HepG2 (cell line): ENCODE data around the gene RDH14. TPM values are rescaled to one million over a fixed set of nuclear protein-coding genes. Genes with fewer than 3 reads are reported as not detected.
A peak's percentile ranks its signal among the peaks of the same experiment; 100 is the strongest.

Experiments used
- ATF3 ChIP-seq: sonication (generic); formaldehyde crosslinking; IDR thresholded peaks from 2 replicates; pipeline ENCODE4 v1.4.0; 2020; ENCODE audit warnings: missing genetic modification reagents
- BCL3 ChIP-seq: sonication (generic); formaldehyde crosslinking; IDR thresholded peaks from 2 replicates; pipeline ENCODE4 v1.5.1; 2020; ENCODE audit warnings: mild to moderate bottlenecking, missing genetic modification reagents, moderate library complexity
- CENPX ChIP-seq: sonication (generic); formaldehyde crosslinking; IDR thresholded peaks from 2 replicates; pipeline ENCODE4 v1.9.0; 2021; ENCODE audit warnings: mild to moderate bottlenecking, missing genetic modification reagents, moderate library complexity
- DNMT1 ChIP-seq: sonication (generic); formaldehyde crosslinking; IDR thresholded peaks from 2 replicates; pipeline ENCODE4 v1.5.1; 2020; ENCODE audit warnings: mild to moderate bottlenecking, missing genetic modification reagents
- FOXO4 ChIP-seq: sonication (generic); formaldehyde crosslinking; conservative IDR thresholded peaks from 2 replicates; pipeline ENCODE4 v1.8.1; 2023; ENCODE audit warnings: missing genetic modification reagents
- HNRNPH1 ChIP-seq: fragments of 200-400 bp; formaldehyde crosslinking; optimal IDR thresholded peaks from 2 replicates; pipeline ENCODE3; 2017; ENCODE audit warnings: mild to moderate bottlenecking, low read depth, low read length
- JARID2 ChIP-seq: sonication (generic); formaldehyde crosslinking; IDR thresholded peaks from 2 replicates; pipeline ENCODE4 v1.8.1; 2023; ENCODE audit warnings: missing genetic modification reagents, inconsistent platforms; ENCODE audit not compliant: insufficient replicate concordance
- MZF1 ChIP-seq: sonication (generic); formaldehyde crosslinking; IDR thresholded peaks from 2 replicates; pipeline ENCODE4 v1.8.1; 2023; ENCODE audit warnings: mild to moderate bottlenecking, missing genetic modification reagents, borderline replicate concordance
- NFE2 ChIP-seq: sonication (generic); formaldehyde crosslinking; IDR thresholded peaks from 2 replicates; pipeline ENCODE4 v1.4.0; 2020; ENCODE audit warnings: missing genetic modification reagents
- PHF20 ChIP-seq: sonication (generic); formaldehyde crosslinking; IDR thresholded peaks from 2 replicates; pipeline ENCODE4 v1.5.0; 2020; ENCODE audit warnings: mild to moderate bottlenecking, missing genetic modification reagents
- RARG ChIP-seq: sonication (generic); formaldehyde crosslinking; IDR thresholded peaks from 2 replicates; pipeline ENCODE4 v1.4.0; 2020; ENCODE audit warnings: low read depth, mild to moderate bottlenecking, missing genetic modification reagents
- RORA ChIP-seq: sonication (generic); formaldehyde crosslinking; IDR thresholded peaks from 2 replicates; pipeline ENCODE4 v1.5.0; 2020; ENCODE audit warnings: mild to moderate bottlenecking, missing genetic modification reagents, moderate library complexity
- SRY ChIP-seq: sonication (generic); formaldehyde crosslinking; IDR thresholded peaks from 2 replicates; pipeline ENCODE4 v1.8.0; 2022; ENCODE audit warnings: mild to moderate bottlenecking, missing genetic modification reagents
- TGIF2 ChIP-seq: IDR thresholded peaks from 2 replicates; pipeline ENCODE4 v1.6.1; 2016; ENCODE audit warnings: control low read depth, missing compliant biosample characterization
- TRAFD1 ChIP-seq: sonication (generic); formaldehyde crosslinking; IDR thresholded peaks from 2 replicates; pipeline ENCODE4 v1.5.1; 2020; ENCODE audit warnings: missing genetic modification reagents, mild to moderate bottlenecking, borderline replicate concordance
- ZC3H13 ChIP-seq: sonication (generic); formaldehyde crosslinking; IDR thresholded peaks from 2 replicates; pipeline ENCODE4 v1.8.1; 2023; ENCODE audit warnings: mild to moderate bottlenecking, missing genetic modification reagents, moderate library complexity
- ZFAT ChIP-seq: sonication (generic); formaldehyde crosslinking; conservative IDR thresholded peaks from 2 replicates; pipeline ENCODE4 v1.8.1; 2023; ENCODE audit warnings: missing genetic modification reagents, inconsistent platforms
- ZNF557 ChIP-seq: sonication (generic); formaldehyde crosslinking; IDR thresholded peaks from 2 replicates; pipeline ENCODE4 v1.4.0; 2020; ENCODE audit warnings: missing genetic modification reagents
- polyA plus RNA-seq, 8 experiments: library from polyadenylated mRNA; depleted of rRNA in 3 of 8; stranded (reverse) in 7 of 8; unstranded in 1 of 8; fragments of >200 nt; fragmentation: Illumina TruSeq in 4 of 8; extraction: Trizol in 4 of 8; gene quantifications; 2 replicates each; pipeline versions ENCODE4 v1.2.1 to v1.2.3, GENCODE V29; 2011 to 2016; ENCODE audit warnings: low read depth in 4 of 8, missing spikeins in 1 of 8, mixed read lengths in 1 of 8; ENCODE audit not compliant: insufficient read depth in 1 of 8
- total RNA-seq, 5 experiments: library from RNA; depleted of rRNA; stranded (reverse); fragments of >200 nt; fragmentation: Illumina TruSeq; extraction: Trizol; gene quantifications; 2 replicates each; pipeline ENCODE4 v1.2.3, GENCODE V29; 2016; ENCODE audit warnings: low read depth in 1 of 5
- TF ChIP-seq, protein P1 (sequence below): sonication (generic); formaldehyde crosslinking; IDR thresholded peaks from 2 replicates; pipeline ENCODE4 v1.4.0; 2020; ENCODE audit warnings: missing genetic modification reagents
- TF ChIP-seq, protein P2 (sequence below): sonication (generic); formaldehyde crosslinking; IDR thresholded peaks from 2 replicates; pipeline ENCODE4 v1.4.0; 2020; ENCODE audit warnings: missing genetic modification reagents, borderline replicate concordance

RDH14 gene
- total and polyA plus RNA-seq, 2 of the 13 experiments (the other 11 are each of a cell fraction or from before 2014, with no cell fraction given): 27.4 to 39.9 TPM

DNA sequence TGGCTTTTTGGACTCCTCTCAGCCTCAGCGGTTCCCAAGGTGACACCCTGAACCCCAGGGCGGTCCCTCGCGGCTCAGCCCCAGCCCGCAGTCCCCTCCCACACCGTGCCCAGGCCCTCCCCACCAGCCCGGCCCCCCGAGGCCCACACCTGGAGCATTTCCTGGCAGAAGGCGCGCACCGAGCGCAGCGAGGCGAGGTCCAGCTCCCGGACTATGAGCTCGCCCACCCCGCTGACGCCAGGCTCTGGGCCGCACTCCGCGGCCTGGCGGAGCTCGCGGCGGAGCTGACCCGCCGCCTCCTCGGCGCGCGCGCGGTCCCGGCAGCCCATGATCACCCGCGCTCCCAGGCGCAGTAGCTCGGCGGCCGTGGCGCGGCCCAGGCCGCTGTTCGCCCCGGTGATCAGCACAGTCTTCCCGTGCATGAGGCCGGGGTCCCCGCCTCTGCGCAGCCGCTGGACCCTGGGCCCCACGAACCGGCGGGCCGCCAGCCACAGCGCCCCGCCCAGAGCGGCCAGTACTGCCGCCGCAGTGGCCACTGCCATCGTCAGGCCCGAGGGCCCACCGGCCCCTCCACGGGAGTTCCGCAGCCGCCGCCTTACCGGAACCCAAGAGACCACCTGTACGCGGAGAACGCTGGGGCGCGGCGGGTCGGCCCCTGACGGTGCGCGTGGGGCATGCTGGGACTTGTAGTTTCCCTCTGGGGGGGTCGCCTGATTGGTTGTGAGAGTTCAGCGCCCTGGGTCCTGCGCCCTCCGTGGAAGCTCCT, at the start of gene RDH14 (continued):
- TF ChIP-seq SRY (CRISPR knock-in tag) (peak; percentile 96), JARID2 (CRISPR knock-in tag) (no peak), RARG (peak; percentile 50; the same call in 1 of the 2 replicates), MZF1 (CRISPR knock-in tag) (no peak), TRAFD1 (CRISPR knock-in tag) (no peak), ZNF557 (0 out of 2 replicates have a peak, but pooled peaks have one; percentile 48), BCL3 (CRISPR knock-in tag) (peak; percentile 97), ZC3H13 (CRISPR knock-in tag) (peak; percentile 87), NFE2 (no peak), HNRNPH1 (no peak), RORA (CRISPR knock-in tag) (no peak), PHF20 (CRISPR knock-in tag) (peak; percentile 89), DNMT1 (CRISPR knock-in tag) (peak; percentile 77; the same call in 1 of the 2 replicates), TGIF2 (CRISPR knock-in tag) (peak; percentile 48), ZFAT (CRISPR knock-in tag) (no peak), FOXO4 (CRISPR knock-in tag) (peak; percentile 93; the same call in 1 of the 2 replicates), CENPX (CRISPR knock-in tag) (no peak), ATF3 (CRISPR knock-in tag) (peak; percentile 62)
- TF ChIP-seq, protein P1, sequence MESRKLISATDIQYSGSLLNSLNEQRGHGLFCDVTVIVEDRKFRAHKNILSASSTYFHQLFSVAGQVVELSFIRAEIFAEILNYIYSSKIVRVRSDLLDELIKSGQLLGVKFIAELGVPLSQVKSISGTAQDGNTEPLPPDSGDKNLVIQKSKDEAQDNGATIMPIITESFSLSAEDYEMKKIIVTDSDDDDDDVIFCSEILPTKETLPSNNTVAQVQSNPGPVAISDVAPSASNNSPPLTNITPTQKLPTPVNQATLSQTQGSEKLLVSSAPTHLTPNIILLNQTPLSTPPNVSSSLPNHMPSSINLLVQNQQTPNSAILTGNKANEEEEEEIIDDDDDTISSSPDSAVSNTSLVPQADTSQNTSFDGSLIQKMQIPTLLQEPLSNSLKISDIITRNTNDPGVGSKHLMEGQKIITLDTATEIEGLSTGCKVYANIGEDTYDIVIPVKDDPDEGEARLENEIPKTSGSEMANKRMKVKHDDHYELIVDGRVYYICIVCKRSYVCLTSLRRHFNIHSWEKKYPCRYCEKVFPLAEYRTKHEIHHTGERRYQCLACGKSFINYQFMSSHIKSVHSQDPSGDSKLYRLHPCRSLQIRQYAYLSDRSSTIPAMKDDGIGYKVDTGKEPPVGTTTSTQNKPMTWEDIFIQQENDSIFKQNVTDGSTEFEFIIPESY: peak; percentile 56
- TF ChIP-seq, protein P2, sequence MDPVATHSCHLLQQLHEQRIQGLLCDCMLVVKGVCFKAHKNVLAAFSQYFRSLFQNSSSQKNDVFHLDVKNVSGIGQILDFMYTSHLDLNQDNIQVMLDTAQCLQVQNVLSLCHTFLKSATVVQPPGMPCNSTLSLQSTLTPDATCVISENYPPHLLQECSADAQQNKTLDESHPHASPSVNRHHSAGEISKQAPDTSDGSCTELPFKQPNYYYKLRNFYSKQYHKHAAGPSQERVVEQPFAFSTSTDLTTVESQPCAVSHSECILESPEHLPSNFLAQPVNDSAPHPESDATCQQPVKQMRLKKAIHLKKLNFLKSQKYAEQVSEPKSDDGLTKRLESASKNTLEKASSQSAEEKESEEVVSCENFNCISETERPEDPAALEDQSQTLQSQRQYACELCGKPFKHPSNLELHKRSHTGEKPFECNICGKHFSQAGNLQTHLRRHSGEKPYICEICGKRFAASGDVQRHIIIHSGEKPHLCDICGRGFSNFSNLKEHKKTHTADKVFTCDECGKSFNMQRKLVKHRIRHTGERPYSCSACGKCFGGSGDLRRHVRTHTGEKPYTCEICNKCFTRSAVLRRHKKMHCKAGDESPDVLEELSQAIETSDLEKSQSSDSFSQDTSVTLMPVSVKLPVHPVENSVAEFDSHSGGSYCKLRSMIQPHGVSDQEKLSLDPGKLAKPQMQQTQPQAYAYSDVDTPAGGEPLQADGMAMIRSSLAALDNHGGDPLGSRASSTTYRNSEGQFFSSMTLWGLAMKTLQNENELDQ (CRISPR knock-in tag): no peak
